ENCODE data around the gene SMPD2. TPM values are rescaled to one million over a fixed set of nuclear protein-coding genes. Genes with fewer than 3 reads are reported as not detected.
A peak's percentile ranks its signal among the peaks of the same experiment; 100 is the strongest.

The SMPD2 gene
- total and polyA plus RNA-seq, 2 donors (not counting 3 experiments of a cell fraction or from before 2014, with no cell fraction given): 6.9 to 10.0 TPM

- peaks cover 8 to 13% of the 10 kb centered on the region in 2 experiments for H3K27me3 ChIP-seq (ENCODE audit: control insufficient read depth in 2 of 2, insufficient read depth in 2 of 2, low read length in 2 of 2)
- no peaks in the 10 kb centered on the region for H3K9me3 ChIP-seq (replicated peaks; ENCODE audit: control insufficient read depth, insufficient read depth, low read length)
- H3K9ac ChIP-seq (replicated peaks; ENCODE audit: extremely low read depth, insufficient read depth, low read length): peak overlapping the region; percentile 19
- ChIA-PET CTCF (no interaction called here), POLR2A (no interaction called here)
- DNase-seq (ENCODE audit: low read depth, low spot score) (peak; percentile 39), FAIRE-seq (peak; percentile 31)
- H3K4me1 ChIP-seq (ENCODE audit: control insufficient read depth, extremely low read depth, insufficient read depth, low read length): peaks cover 24% of the 10 kb centered on the region
- no peak for TF ChIP-seq EZH2 (IDR thresholded peaks at IDR 0.05; ENCODE audit: borderline replicate concordance, low read depth, low read length, severe bottlenecking)
- no peak for TF ChIP-seq MAX (IDR thresholded peaks at IDR 0.05; ENCODE audit: insufficient read depth, insufficient read length)
- TF ChIP-seq FOS (IDR thresholded peaks at IDR 0.05; ENCODE audit: borderline replicate concordance, insufficient read depth, low read length): no peak
- TF ChIP-seq JUN (IDR thresholded peaks at IDR 0.05; ENCODE audit: borderline replicate concordance, insufficient read depth, insufficient read length, low read depth): no peak
- TF ChIP-seq POLR2AphosphoS5 (IDR thresholded peaks at IDR 0.05; ENCODE audit: insufficient read depth, low read depth, low read length): no peak
- no peak for TF ChIP-seq GATA2 (IDR thresholded peaks at IDR 0.05; ENCODE audit: insufficient read depth, insufficient read length, low read depth, low read length)
- TF ChIP-seq MYC (IDR thresholded peaks at IDR 0.05; ENCODE audit: low read depth, low read length): no peak
- no peak for TF ChIP-seq POLR2A (IDR thresholded peaks at IDR 0.05; ENCODE audit: low read depth, low read length)
- no peak for TF ChIP-seq CTCF (IDR thresholded peaks at IDR 0.05; ENCODE audit: extremely low read depth in 1 of 2, insufficient read depth in 1 of 2, low read depth in 1 of 2, low read length in 2 of 2)
- H3K36me3 ChIP-seq (ENCODE audit: control insufficient read depth in 2 of 2, extremely low read depth in 1 of 2, insufficient read depth in 2 of 2, low read length in 2 of 2): peaks cover 0 to 3% of the 10 kb centered on the region in 2 experiments
- H3K4me3 ChIP-seq (replicated peaks in 1 of 3; ENCODE audit: insufficient read depth in 1 of 3, low read depth in 1 of 3, low read length in 3 of 3): peak overlapping the region; percentile 40 to 95 (median 65)
- BruUV-seq (replicated peaks): no TSS peak
- H3K9me1 ChIP-seq (replicated peaks; ENCODE audit: control insufficient read depth, extremely low read depth, insufficient read depth, low read length): no peaks in the 10 kb centered on the region
- dilution Hi-C loops (cut with MboI; ENCODE audit: extremely low pct_ligation_motif_present, low sequenced_read_pairs) (no loop called here), intact Hi-C loops (cut with micrococcal nuclease) (loop anchor here (2.0 to 5.0 kb wide), 3 partner anchors 41 to 207 kb away; partner anchors contain the start of genes AK9, CD164, FIG4 and PPIL6)
- H3K4me2 ChIP-seq (ENCODE audit: insufficient read depth, low read length): peak overlapping the region; percentile 93
- H3K27ac ChIP-seq (ENCODE audit: insufficient read depth, low read depth, low read length): no peak overlapping the region
- no peaks in the 10 kb centered on the region for H4K20me1 ChIP-seq (replicated peaks; ENCODE audit: control insufficient read depth, extremely low read depth, insufficient read depth, low read length)
- H2AFZ ChIP-seq (ENCODE audit: low read depth, low read length): peak overlapping the region; percentile 97
- peaks cover 34% of the 10 kb centered on the region for H3K79me2 ChIP-seq (ENCODE audit: control insufficient read depth, insufficient read depth, low read length)
Observed at GRCh38 chr6:109483735-109484057, 43.2 kb downstream of the SMPD2 start.

Data from endothelial cell of umbilical vein (primary cell).